H1 (cell line): Measurements from ENCODE around the gene ASPDH. TPM values are rescaled to one million over a fixed set of nuclear protein-coding genes. Genes with fewer than 3 reads are reported as not detected.

Source experiments
- CBX5 ChIP-seq: fragments of 300-800, 300-1000 bp; sonication (generic); IDR thresholded peaks from 2 replicates; pipeline ENCODE4 v1.7.1; 2016; ENCODE audit warnings: antibody characterized with exemption, low read length, low read depth
- JUND ChIP-seq: IDR thresholded peaks from 2 replicates; pipeline ENCODE4 v1.6.1; 2011; ENCODE audit warnings: mild to moderate bottlenecking, improper control_type of control experiment, low read length
- MAX ChIP-seq: IDR thresholded peaks from 2 replicates; pipeline ENCODE4 v1.6.1; 2012; ENCODE audit warnings: inconsistent platforms
- POLR2A ChIP-seq, 2 experiments: IDR thresholded peaks; 1 replicate in 1 of 2; 2 replicates in 1 of 2; pipeline ENCODE4 v1.6.1; 2011; ENCODE audit warnings: low read depth in 2 of 2, low read length in 2 of 2, mild to moderate bottlenecking in 2 of 2; ENCODE audit errors: control extremely low read depth in 1 of 2
- polyA plus RNA-seq, 7 experiments: library from polyadenylated mRNA; depleted of rRNA in 3 of 7; stranded (reverse) in 5 of 7; unstranded in 2 of 7; fragments of >200 nt in 5 of 7; fragments of 200-250 nt in 2 of 7; gene quantifications; 1 replicate in 5 of 7; 2 replicates in 1 of 7; 4 replicates in 1 of 7; pipeline versions ENCODE4 v1.2.1 to v1.2.3, GENCODE V29; 2011 to 2013; ENCODE audit warnings: missing spikeins in 2 of 7, mixed read lengths in 2 of 7
- total RNA-seq: library from RNA; stranded (reverse); fragmentation: NEBNext Ultra II Directional; extraction: Animal tissue kit (Norgen Biotek cat#: 25700); gene quantifications from 2 replicates; pipeline ENCODE4 v1.2.1, GENCODE V29; 2021

Gene ASPDH
- total and polyA plus RNA-seq, 2 of the 8 experiments (the other 6 are each of a cell fraction or from before 2014, with no cell fraction given): not detected

GRCh38 chr19:50549059-50549926, 35.6 kb upstream of the ASPDH start (continued):
- TF ChIP-seq MAX (no peak), JUND (no peak), CBX5 (no peak), POLR2A (IDR thresholded peaks at IDR 0.05; ENCODE audit: control extremely low read depth in 1 of 2, low read depth in 2 of 2, low read length in 2 of 2) (no peak)
